ENCODE measurements around the gene PIEZO1.

The PIEZO1 gene

GRCh38 chr16:88700636-88701482, 84.2 kb downstream of the PIEZO1 start:
- DNase-seq (ENCODE audit: low read depth), result no peak

- no peak for DNase-seq (ENCODE audit: low read depth)
Measured at GRCh38 chr16:88700322-88700635, 84.7 kb downstream of the PIEZO1 start.

GRCh38 chr16:88699180-88699579, 85.8 kb downstream of the PIEZO1 start:
- DNase-seq (ENCODE audit: low read depth), result no peak

DNA sequence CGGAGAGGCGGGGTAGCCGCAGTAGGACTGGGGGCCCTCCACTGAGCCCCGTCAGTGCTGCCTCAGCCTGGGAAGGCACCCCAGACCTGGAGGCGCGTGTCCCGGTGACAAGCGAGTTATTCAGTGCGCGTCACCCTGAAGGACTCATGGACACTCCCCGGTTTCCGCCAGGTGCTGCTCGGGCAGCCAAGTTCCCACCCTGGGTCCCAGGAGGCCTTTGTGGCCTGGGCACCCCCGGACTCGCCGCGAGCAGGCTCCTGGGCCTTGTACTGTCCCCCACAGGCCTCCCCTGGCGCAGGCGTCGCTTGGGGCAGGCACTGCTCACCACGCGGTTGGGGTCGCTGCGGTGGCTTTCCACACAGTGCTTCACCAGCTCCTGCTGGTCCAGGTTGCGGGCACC, 86.4 kb downstream of the PIEZO1 start:
- DNase-seq (ENCODE audit: low read depth), result no peak

DNA sequence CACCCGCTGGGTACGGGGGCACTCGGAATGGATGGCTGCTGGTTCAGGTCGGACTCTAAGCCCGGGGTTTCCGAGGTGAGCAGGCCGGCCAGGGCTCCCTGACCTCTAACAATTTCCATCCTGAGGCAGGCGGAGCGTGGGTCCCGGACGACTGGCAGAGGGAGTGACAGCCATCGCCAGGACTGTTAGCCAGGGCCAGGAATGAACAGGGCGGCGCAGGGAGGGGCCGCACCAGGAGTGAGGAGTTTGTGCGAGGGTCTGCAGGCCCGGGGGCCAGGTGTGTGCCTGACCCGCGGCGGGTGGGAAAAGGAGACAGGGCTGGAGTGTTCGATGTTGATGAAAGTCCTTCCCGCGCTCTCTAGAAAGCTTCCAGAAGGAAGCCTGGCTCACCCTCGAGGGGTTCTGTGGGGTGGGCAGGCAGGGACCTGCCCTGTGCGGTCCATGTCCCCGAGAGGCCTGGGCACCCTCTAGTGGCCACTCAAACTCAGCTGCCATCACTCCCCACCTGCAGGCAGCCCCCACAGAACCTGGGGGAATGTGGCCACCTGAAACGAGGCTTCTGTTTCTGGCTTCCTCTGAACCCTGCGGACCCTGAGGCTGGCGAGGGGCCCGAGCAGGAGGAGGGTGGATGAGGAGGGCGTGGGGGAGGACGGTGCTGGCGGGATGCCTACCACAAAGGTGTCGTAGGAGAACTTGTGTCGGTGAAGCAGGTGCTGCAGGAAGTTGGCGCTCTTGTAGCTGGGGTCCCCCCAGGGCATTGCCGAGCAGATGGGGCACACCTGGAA, 87.0 kb downstream of the PIEZO1 start:
- DNase-seq (ENCODE audit: low read depth), result no peak

GRCh38 chr16:88697116-88697830, 87.7 kb downstream of the PIEZO1 start:
- DNase-seq (ENCODE audit: low read depth), result no peak

GRCh38 chr16:88696441-88696840, 88.6 kb downstream of the PIEZO1 start:
- DNase-seq (ENCODE audit: low read depth), result no peak

- no peak for DNase-seq (ENCODE audit: low read depth)
Measured at GRCh38 chr16:88695753-88696152, 89.3 kb downstream of the PIEZO1 start.

GRCh38 chr16:88695218-88695617, 89.8 kb downstream of the PIEZO1 start:
- DNase-seq (ENCODE audit: low read depth), result no peak

DNA sequence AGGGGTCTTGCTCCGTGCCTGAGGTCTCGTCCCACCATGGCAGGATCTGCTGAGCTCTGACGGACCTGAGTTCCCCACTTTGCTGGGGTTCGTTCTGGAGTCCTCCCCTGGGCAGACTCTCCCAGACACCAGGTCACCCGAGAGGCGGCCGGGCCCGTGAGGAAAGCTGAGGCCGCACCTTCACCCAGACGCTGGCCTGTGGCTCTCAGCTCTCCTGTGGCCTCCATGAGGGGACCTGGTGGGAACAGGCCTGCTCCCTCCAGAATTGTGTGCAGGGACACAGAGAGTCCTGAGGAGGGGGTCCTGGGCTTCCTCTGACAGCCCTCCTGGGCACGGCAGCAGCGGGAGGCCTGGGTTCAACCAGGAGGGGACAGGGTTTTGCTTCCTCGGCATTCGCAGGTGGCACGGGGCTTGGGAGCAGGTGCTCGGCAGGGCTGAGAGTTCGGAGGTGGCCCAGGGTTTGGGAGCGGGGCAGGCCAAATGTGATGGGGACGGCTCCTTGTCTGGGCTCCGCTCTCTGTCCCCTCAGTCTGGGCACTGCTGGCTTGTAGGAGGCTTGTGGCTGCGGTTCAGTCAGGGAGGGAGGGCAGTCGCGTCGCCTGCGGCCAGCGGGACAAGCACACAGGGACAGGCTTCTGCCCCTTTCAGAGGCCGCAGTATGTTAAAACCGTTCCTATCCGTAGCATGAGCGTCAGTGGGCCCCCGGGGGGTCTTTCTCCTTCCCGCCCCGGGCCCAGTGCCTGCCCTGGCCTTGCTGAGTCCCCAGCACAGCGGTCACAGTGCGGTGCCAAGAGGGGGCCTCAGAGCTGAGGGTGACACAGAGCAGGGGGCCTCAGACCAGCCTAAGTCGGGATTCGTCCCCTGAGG, 90.6 kb downstream of the PIEZO1 start:
- DNase-seq (ENCODE audit: low read depth), result no peak

DNA sequence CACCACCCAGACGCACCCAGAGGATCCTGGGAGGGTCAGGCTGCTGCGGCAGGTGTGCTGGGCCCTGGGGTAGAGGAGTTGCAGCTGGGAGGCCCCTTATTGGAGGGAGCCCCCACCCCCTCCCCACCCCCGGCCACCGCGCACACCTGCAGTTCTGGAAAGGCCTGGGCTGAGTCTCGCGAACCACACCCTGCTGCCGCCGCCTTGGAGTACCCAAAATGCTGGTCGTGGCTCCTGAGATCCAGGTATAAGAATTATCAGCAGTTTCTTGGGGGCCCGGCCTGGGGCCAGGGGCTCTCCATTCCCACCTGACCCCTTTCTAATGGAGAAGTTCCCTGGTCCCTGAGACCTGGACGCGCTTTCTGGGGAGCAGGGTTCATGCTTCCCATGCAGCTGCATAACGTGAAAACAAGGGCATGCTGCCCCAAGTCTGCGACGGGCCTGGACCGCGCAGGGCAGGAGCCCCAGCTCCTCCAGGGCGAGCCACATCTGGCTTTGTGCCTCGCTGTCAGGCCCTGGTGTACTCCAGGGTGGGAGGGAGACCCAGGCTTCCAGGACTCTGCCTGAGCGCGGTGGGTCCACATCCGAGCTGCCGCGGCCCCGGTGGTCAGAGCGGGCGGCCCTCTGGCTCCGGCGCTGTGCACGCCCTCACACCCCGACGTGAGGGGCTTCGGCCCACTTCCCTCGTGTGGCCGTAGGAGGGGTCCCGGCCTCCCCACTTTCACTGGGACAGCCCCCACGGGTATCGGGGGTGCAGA, 91.4 kb downstream of the PIEZO1 start:
- no peak for DNase-seq (ENCODE audit: low read depth)

DNA sequence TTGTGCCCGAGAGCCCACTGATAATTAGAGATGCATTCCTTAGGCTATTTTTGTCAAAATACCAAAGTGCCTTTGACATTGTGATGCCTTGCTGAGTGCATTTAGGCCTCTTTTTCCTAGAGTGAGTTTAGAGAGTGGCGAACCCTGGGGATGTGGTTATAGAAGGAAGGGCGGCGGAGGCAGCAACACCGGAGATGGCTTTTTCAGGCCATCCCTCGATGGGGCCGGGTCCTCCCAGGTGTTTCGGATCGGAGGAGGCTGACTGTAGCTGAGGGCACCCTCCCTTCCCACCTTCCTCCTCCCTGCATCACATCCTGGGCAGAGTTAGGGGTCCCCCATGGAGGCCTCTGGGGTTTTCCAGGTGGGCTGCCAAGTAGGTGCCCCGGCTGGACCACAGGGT, 92.2 kb downstream of the PIEZO1 start:
- DNase-seq (ENCODE audit: low read depth), result no peak

DNA sequence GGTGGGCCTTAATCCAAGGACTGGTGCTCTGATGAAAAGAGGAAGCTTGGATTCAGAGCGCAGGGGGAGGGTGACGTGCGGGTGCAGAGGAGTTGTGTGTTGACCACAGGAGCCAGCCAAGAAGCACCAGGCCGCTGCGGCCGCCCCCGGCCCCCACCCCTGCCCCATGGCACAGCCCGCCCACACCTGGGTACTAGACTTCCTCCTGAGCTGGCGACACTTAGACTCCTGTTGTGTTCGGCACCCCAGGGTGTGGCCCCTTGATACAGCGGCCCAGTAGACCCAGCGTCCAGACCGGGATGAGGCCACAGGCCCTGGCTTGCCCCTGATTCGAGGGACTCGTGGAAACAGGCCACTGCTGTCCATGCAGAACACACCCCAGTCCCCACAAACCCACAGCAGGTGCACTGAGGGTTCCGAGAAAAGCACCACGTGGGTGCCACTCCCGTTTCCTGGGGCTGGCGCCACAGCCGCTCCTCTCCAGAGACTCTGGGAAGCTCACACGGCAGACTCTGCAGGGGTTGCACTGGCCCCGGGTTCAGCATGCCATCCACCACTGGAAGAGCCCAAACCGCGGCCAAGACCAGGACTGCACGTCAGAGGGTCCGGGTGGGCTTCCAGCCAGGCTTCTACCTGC, 93.0 kb downstream of the PIEZO1 start:
- no peak for DNase-seq (ENCODE audit: low read depth)

DNA sequence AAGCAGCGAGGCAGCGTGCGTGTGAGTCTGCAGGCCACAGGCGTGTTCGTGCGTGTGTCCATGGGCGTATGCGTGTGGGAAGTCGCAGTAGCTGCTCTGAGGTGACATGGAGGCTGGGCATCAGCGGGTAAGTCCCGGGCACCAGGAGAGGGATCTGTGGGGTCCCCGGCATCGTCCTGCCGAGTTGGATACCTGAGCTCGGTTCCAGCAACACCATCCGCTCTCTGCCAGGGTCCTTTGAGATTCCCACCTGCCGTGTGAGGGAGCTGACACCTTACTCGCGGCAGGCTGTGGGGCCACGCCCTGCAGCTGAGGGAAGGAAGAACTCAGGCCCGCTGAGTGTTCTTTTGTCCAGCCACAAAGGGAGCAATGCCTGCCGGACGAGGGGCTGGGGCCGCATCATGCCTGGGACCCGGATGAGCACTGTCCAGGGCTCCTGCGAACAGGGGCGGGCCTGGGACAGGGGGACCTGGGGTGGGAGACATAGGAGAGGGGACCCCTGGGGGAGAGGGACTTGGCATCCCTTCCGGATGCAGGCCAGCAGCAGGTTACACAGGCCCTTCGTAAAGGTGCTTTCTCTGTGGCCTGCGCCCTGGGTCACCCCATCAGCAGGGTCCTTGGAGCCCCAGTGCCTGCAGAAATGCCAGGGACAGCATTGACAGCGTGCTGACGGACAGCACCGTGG, 93.7 kb downstream of the PIEZO1 start:
- no peak for DNase-seq (ENCODE audit: low read depth)

GRCh38 chr16:88690341-88691128, 94.5 kb downstream of the PIEZO1 start:
- DNase-seq (ENCODE audit: low read depth), result no peak

GRCh38 chr16:88688013-88688778, 96.8 kb downstream of the PIEZO1 start:
- no peak for DNase-seq (ENCODE audit: low read depth)

DNA sequence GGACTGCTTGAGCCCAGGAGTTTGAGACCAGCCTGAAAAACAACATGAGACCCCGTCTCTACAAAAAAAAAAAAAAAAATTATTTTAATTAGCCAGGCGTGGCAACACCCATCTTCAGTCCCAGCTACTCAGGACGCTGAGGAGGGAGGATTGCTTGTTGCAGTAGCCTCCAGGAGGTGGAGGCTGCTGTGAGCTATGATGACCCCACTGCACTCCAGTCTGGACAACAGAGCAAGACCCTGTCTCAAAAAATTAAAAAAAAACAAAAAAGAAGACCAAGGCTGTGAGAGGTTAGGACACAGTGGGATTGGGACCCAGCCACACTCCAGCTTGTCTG, 97.4 kb downstream of the PIEZO1 start:
- no peak for DNase-seq (ENCODE audit: low read depth)

- no peak for DNase-seq (ENCODE audit: low read depth)
Measured at GRCh38 chr16:88687254-88687576, 97.8 kb downstream of the PIEZO1 start.

Data from fibroblast of the conjunctiva (primary cell).